Smooth muscle cell (in vitro differentiated cells): ENCODE measurements around the gene ZFHX3. TPM values are rescaled to one million over a fixed set of nuclear protein-coding genes. Genes with fewer than 3 reads are reported as not detected.

ENCODE experiments used
- DNase-seq: peaks from one replicate; lab custom pipeline; 2025; ENCODE audit not compliant: unreplicated experiment; lab: John Stamatoyannopoulos, UW
- H2AFZ ChIP-seq: fragments of 200-600 bp; sonication (generic); 2 replicates; pipeline ENCODE4 v1.6.0; 2016; ENCODE audit warnings: antibody characterized with exemption, low read depth, mild to moderate bottlenecking
- H3F3A ChIP-seq: fragments of 200-600 bp; sonication (generic); 2 replicates; pipeline ENCODE4 v1.6.0; 2017; ENCODE audit warnings: antibody characterized with exemption, low read depth
- H3K27ac ChIP-seq: fragments of 200-600 bp; sonication (generic); 2 replicates; pipeline ENCODE4 v1.5.1; 2016; ENCODE audit warnings: low read depth, mild to moderate bottlenecking
- H3K27me3 ChIP-seq: fragments of 200-600 bp; sonication (generic); 2 replicates; pipeline ENCODE4 v1.6.1; 2016; ENCODE audit warnings: low read depth, mild to moderate bottlenecking
- H3K36me3 ChIP-seq: fragments of 200-600 bp; sonication (generic); 2 replicates; pipeline ENCODE4 v1.5.1; 2016; ENCODE audit warnings: low read depth
- H3K4me1 ChIP-seq: fragments of 200-600 bp; sonication (generic); 2 replicates; pipeline ENCODE4 v1.5.1; 2016; ENCODE audit warnings: low read depth
- H3K4me2 ChIP-seq: fragments of 200-600 bp; sonication (generic); 2 replicates; pipeline ENCODE4 v1.6.0; 2016; ENCODE audit warnings: mild to moderate bottlenecking
- H3K4me3 ChIP-seq: fragments of 200-600 bp; sonication (generic); 2 replicates; pipeline ENCODE4 v1.5.1; 2016; ENCODE audit warnings: mild to moderate bottlenecking
- H3K79me2 ChIP-seq: fragments of 200-600 bp; sonication (generic); 2 replicates; pipeline ENCODE4 v1.6.0; 2016; ENCODE audit warnings: low read depth, mild to moderate bottlenecking
- H3K9ac ChIP-seq: fragments of 200-600 bp; sonication (generic); 2 replicates; pipeline ENCODE4 v1.6.0; 2016; ENCODE audit warnings: low read depth
- H3K9me3 ChIP-seq: fragments of 200-600 bp; sonication (generic); replicated peaks from 2 replicates; pipeline ENCODE4 v1.5.1; 2016; ENCODE audit warnings: low read depth
- H4K20me1 ChIP-seq: fragments of 200-600 bp; sonication (generic); 2 replicates; pipeline ENCODE4 v1.6.0; 2016; ENCODE audit warnings: low read depth
- WGBS: methylation state at CpG from one replicate; pipeline ENCODE4 v1.1.7; 2016; ENCODE audit warnings: low lambda C conversion rate; 5-methylcytosine and 5-hydroxymethylcytosine counted together
- polyA plus RNA-seq: library from polyadenylated mRNA; unstranded; fragments of >200 nt; fragmentation: Nextera tagmentation; extraction: Ambion mirVana; gene quantifications from 2 replicates; pipeline ENCODE4 v1.2.1, GENCODE V29; 2016
- total RNA-seq: library from RNA; depleted of rRNA; stranded (reverse); fragments of >200 nt; gene quantifications from 2 replicates; pipeline ENCODE4 v1.2.3, GENCODE V29; 2014
- TF ChIP-seq, protein P1 (sequence below): fragments of 200-600 bp; sonication (generic); IDR thresholded peaks from 2 replicates; pipeline ENCODE4 v1.5.1; 2017; ENCODE audit warnings: borderline replicate concordance, mild to moderate bottlenecking, antibody characterized with exemption; ENCODE audit not compliant: insufficient read depth, poor library complexity, severe bottlenecking

The ZFHX3 gene
- total and polyA plus RNA-seq, 2 experiments from 2014 or later, result 3.1 to 9.8 TPM

DNA sequence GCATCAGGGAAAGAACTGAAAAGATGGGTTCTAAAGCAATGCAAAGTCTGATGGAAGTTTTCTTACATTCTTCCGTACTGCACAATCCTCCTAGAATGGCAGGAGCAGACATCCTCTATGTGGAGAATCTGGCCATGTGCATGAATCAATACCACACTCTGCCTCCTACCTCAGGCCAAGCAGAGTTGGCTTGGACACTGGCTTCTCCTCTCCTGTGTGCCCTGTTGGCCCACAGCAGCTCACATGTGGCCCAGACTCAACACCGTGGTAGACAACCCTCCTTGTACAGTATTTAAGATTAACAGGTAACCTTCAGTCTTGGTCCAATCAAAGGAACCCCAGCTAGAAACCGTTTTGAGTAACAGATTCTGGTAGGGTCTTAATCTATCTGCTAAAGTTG is 101.9 kb downstream of the ZFHX3 start:
- TF ChIP-seq, protein P1, sequence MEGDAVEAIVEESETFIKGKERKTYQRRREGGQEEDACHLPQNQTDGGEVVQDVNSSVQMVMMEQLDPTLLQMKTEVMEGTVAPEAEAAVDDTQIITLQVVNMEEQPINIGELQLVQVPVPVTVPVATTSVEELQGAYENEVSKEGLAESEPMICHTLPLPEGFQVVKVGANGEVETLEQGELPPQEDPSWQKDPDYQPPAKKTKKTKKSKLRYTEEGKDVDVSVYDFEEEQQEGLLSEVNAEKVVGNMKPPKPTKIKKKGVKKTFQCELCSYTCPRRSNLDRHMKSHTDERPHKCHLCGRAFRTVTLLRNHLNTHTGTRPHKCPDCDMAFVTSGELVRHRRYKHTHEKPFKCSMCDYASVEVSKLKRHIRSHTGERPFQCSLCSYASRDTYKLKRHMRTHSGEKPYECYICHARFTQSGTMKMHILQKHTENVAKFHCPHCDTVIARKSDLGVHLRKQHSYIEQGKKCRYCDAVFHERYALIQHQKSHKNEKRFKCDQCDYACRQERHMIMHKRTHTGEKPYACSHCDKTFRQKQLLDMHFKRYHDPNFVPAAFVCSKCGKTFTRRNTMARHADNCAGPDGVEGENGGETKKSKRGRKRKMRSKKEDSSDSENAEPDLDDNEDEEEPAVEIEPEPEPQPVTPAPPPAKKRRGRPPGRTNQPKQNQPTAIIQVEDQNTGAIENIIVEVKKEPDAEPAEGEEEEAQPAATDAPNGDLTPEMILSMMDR, result no peak
- DNase-seq, result no peak
- no peaks in the 10 kb centered on the region for H3K9me3 ChIP-seq
- H3K27me3 ChIP-seq, result no peaks in the 10 kb centered on the region
- H3K4me1 ChIP-seq, result peaks cover 11% of the 10 kb centered on the region
- no peaks in the 10 kb centered on the region for H3K36me3 ChIP-seq
- WGBS, result 95% methylated on average over 3 of the region's 3 CpGs
- no peak overlapping the region for H3K27ac ChIP-seq
- H3K9ac ChIP-seq, result no peak overlapping the region
- no peak overlapping the region for H3K4me2 ChIP-seq
- H3K79me2 ChIP-seq, result peaks cover 35% of the 10 kb centered on the region
- H4K20me1 ChIP-seq, result peaks cover 65% of the 10 kb centered on the region
- H2AFZ ChIP-seq, result no peak overlapping the region
- no peaks in the 10 kb centered on the region for H3F3A ChIP-seq
- H3K4me3 ChIP-seq, result no peak overlapping the region

DNA sequence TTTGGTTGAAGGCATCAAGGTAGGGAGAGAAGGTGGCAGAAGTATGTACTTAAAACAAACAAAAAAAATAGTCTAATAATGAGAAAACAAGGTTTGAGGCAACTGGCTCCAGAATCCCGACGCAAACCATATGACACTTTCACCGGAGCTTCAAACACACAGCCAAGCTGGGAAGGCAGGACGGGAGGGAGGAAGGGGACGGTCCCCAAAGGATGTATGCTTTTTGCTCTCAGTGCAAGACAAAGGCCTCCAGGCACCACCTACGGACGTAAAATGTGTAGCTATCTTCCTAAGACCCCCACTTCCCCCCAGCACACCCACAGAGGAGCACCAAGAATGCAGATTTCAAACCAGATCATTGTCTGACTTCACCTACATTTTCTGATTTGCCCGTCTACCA is 102.3 kb downstream of the ZFHX3 start:
- H3K27me3 ChIP-seq, result no peaks in the 10 kb centered on the region
- DNase-seq, result no peak
- peaks cover 33% of the 10 kb centered on the region for H3K79me2 ChIP-seq
- peaks cover 11% of the 10 kb centered on the region for H3K4me1 ChIP-seq
- H3K9ac ChIP-seq, result no peak overlapping the region
- no peaks in the 10 kb centered on the region for H3K9me3 ChIP-seq
- no peak overlapping the region for H2AFZ ChIP-seq
- H3K4me3 ChIP-seq, result no peak overlapping the region
- H3K27ac ChIP-seq, result no peak overlapping the region
- H3F3A ChIP-seq, result no peaks in the 10 kb centered on the region
- peaks cover 64% of the 10 kb centered on the region for H4K20me1 ChIP-seq
- H3K36me3 ChIP-seq, result no peaks in the 10 kb centered on the region
- 97% methylated on average over 8 of the region's 8 CpGs for WGBS
- TF ChIP-seq, protein P1, result no peak
- H3K4me2 ChIP-seq, result no peak overlapping the region

DNA sequence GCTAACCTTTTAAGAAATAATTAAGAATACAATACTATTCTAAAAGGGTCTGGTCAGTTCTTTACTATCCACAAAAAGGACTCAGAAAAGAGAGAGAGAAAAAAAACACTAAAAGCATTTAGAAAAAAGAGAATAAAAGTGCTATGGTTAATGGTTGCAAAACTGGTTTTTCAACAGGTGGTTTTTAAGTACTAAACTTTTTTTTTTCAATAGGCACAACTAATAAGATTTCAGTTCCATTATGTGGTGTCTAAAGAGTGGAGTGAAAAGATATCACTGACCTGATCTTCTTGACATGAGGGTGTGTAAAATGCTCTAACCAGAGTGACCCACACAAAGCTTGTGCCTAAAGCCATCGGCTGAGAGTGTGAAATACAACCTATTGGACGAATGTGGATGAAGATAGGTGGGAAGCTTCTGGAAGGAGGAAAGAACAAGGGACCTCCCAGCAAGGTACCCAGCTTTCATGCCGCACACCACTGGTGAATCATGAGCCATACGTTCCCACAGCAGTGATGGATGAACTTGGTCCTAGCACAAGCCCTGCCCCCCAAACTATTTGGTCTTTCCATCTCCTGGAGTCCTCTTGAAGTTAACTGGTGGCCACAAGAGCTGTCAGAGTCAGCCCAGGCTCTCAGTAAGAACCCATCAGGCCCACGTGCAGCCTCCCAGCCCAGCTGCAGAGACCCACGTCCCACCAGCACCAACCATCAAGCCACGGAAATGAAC is 103.0 kb downstream of the ZFHX3 start:
- peaks cover 34% of the 10 kb centered on the region for H3K79me2 ChIP-seq

More for the DNA sequence above, 103.0 kb downstream of the ZFHX3 start:
- peaks cover 58% of the 10 kb centered on the region for H4K20me1 ChIP-seq
- TF ChIP-seq, protein P1, result no peak
- H3K4me2 ChIP-seq, result no peak overlapping the region
- H3K27ac ChIP-seq, result no peak overlapping the region
- peaks cover 11% of the 10 kb centered on the region for H3K4me1 ChIP-seq
- H3F3A ChIP-seq, result no peaks in the 10 kb centered on the region
- 86% methylated on average over 7 of the region's 7 CpGs for WGBS
- no peak for DNase-seq
- H3K9ac ChIP-seq, result no peak overlapping the region
- H3K27me3 ChIP-seq, result no peaks in the 10 kb centered on the region
- H3K9me3 ChIP-seq, result no peaks in the 10 kb centered on the region
- no peaks in the 10 kb centered on the region for H3K36me3 ChIP-seq
- H2AFZ ChIP-seq, result no peak overlapping the region
- H3K4me3 ChIP-seq, result no peak overlapping the region
